SU-DHL-6 (cell line): ENCODE results near the gene FGF9.

Experiments used
- CTCF ChIP-seq: fragments of 200-600 bp; sonication (generic); IDR thresholded peaks from one replicate; pipeline ENCODE4 v1.5.1; 2017; ENCODE audit warnings: antibody characterized with exemption, mild to moderate bottlenecking, low read length, moderate library complexity; ENCODE audit not compliant: insufficient read depth, poor library complexity, severe bottlenecking
- EZH2phosphoT487 ChIP-seq: fragments of 200-600 bp; sonication (generic), shearing (Covaris generic); conservative IDR thresholded peaks from 2 replicates; pipeline ENCODE4 v1.6.1; 2018; ENCODE audit warnings: mild to moderate bottlenecking, antibody characterized with exemption, low read length, moderate library complexity, mixed read lengths

DNA sequence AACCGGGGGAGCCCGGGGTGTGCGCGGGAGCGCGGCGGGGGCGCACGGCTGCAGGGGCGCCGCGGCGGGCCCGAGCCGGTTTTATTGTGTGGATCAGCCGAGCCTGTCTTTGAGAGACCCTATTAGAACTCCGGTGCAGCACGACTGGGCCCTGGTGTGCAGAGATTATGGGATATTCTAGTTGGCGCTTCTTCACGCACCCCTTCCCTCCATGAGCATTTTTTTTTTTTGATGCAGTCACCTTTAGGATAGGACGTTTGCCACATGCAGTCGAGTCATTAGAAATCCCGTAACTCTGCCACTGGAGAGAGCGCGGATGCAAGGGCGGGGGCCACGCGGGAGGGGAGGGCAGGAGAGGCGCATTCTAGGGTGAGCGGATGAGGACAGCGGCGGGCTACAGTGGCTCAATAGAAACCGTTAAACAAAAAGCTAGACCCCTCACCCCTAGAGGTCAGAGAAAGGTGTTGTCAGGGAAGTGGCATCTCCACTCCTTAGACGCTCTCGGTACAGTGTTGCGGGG lies 3.7 kb downstream of the FGF9 start:
- TF ChIP-seq CTCF = no peak
- no peak for TF ChIP-seq EZH2phosphoT487
